ENCODE measurements around the gene STPG1.

- TF ChIP-seq, protein P1, sequence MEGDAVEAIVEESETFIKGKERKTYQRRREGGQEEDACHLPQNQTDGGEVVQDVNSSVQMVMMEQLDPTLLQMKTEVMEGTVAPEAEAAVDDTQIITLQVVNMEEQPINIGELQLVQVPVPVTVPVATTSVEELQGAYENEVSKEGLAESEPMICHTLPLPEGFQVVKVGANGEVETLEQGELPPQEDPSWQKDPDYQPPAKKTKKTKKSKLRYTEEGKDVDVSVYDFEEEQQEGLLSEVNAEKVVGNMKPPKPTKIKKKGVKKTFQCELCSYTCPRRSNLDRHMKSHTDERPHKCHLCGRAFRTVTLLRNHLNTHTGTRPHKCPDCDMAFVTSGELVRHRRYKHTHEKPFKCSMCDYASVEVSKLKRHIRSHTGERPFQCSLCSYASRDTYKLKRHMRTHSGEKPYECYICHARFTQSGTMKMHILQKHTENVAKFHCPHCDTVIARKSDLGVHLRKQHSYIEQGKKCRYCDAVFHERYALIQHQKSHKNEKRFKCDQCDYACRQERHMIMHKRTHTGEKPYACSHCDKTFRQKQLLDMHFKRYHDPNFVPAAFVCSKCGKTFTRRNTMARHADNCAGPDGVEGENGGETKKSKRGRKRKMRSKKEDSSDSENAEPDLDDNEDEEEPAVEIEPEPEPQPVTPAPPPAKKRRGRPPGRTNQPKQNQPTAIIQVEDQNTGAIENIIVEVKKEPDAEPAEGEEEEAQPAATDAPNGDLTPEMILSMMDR (IDR thresholded peaks at IDR 0.05): no peak
- TF ChIP-seq ZFX (IDR thresholded peaks at IDR 0.05; ENCODE audit: borderline replicate concordance): no peak
Measured at GRCh38 chr1:24450316-24450715, 36.7 kb upstream of the STPG1 start.
